Panc1 (cell line): ENCODE results near the gene ALDH9A1. TPM values are rescaled to one million over a fixed set of nuclear protein-coding genes. Genes with fewer than 3 reads are reported as not detected.

Source experiments
- ATAC-seq: fragments of 200-7000 bp; cut with Tn5 transposase; 2 replicates; pipeline ENCODE4 v1.9.1; 2020; ENCODE audit warnings: mild to moderate bottlenecking, moderate library complexity
- BruUV-seq: library from RNA; stranded (reverse); fragments of 400-500 nt; replicated peaks from 2 replicates; lab custom pipeline; 2021; lab: Mats Ljungman, UMichigan
- CTCF ChIA-PET: fragments of 300-600 bp; sonication (Branson Sonifier 250); formaldehyde crosslinking; loops from one replicate; lab custom pipeline; 2022; ENCODE audit warnings: antibody characterized with exemption; lab: Charles Lee
- POLR2A ChIA-PET: fragments of 300-600 bp; sonication (Branson Sonifier 250); formaldehyde crosslinking; loops from one replicate; lab custom pipeline; 2022; ENCODE audit warnings: antibody characterized with exemption; lab: Charles Lee
- DNase-seq: peaks from one replicate; pipeline ENCODE4 v3.0.0-alpha.2; 2010; ENCODE audit warnings: low read depth, low spot score
- H3K27ac ChIP-seq: 2 replicates; pipeline ENCODE4 v1.5.1; 2011; ENCODE audit warnings: mild to moderate bottlenecking, low read length, inconsistent platforms
- H3K27me3 ChIP-seq: fragments of 200-500 bp; sonication (Bioruptor generic); 2 replicates; pipeline ENCODE4 v1.6.0; 2014; ENCODE audit warnings: low read length, inconsistent platforms; ENCODE audit not compliant: control insufficient read depth, insufficient read depth
- H3K36me3 ChIP-seq: fragments of 200-500 bp; sonication (Bioruptor generic); 2 replicates; pipeline ENCODE4 v1.5.1; 2014; ENCODE audit warnings: inconsistent platforms, mild to moderate bottlenecking, low read length, moderate library complexity; ENCODE audit not compliant: control insufficient read depth, insufficient read depth
- H3K4me1 ChIP-seq: 2 replicates; pipeline ENCODE4 v1.5.1; 2011; ENCODE audit warnings: inconsistent platforms, mild to moderate bottlenecking, low read length, moderate library complexity; ENCODE audit not compliant: control insufficient read depth, insufficient read depth
- H3K4me3 ChIP-seq, 2 experiments: 2 replicates each; pipeline ENCODE4 v1.5.1; 2011 to 2012; ENCODE audit warnings: low read depth in 2 of 2, low read length in 2 of 2, mild to moderate bottlenecking in 2 of 2, inconsistent platforms in 1 of 2, moderate library complexity in 1 of 2
- H3K9me3 ChIP-seq: fragments of 200-500 bp; sonication (Bioruptor generic); 2 replicates; pipeline ENCODE4 v1.5.1; 2014; ENCODE audit warnings: low read depth, mild to moderate bottlenecking, inconsistent platforms, low read length, moderate library complexity; ENCODE audit not compliant: control insufficient read depth, insufficient read depth
- CTCF ChIP-seq: fragments of 450-650 bp; IDR thresholded peaks from 2 replicates; pipeline ENCODE4 v1.5.1; 2017; ENCODE audit warnings: mild to moderate bottlenecking
- POLR2AphosphoS5 ChIP-seq: IDR thresholded peaks from 2 replicates; pipeline ENCODE4 v1.6.1; 2012; ENCODE audit warnings: mild to moderate bottlenecking, low read depth, low read length, moderate library complexity
- REST ChIP-seq, 2 experiments: IDR thresholded peaks; 2 replicates each; pipeline ENCODE4 v1.6.1; 2011 to 2012; ENCODE audit warnings: low read depth in 2 of 2, control low read depth in 1 of 2, low read length in 1 of 2, mild to moderate bottlenecking in 1 of 2, moderate library complexity in 1 of 2; ENCODE audit not compliant: insufficient read depth in 1 of 2
- SIN3A ChIP-seq: IDR thresholded peaks from 2 replicates; pipeline ENCODE4 v1.6.1; 2012; ENCODE audit warnings: low read depth, mild to moderate bottlenecking, low read length, moderate library complexity, borderline replicate concordance; ENCODE audit not compliant: insufficient read depth
- TCF7L2 ChIP-seq: IDR thresholded peaks from 2 replicates; pipeline ENCODE4 v1.6.1; 2011; ENCODE audit warnings: mild to moderate bottlenecking, low read depth, low read length, inconsistent platforms
- in situ Hi-C: cut with HindIII; loops from 2 replicates; pipeline ENCODE4 v1.10.0; 2016; ENCODE audit warnings: low sequenced_read_pairs, low pct_unique_long_range_greater_than_20kb
- intact Hi-C: fragments of 100-400 bp; cut with micrococcal nuclease; formaldehyde crosslinking; loops from one replicate; pipeline ENCODE4 v1.10.0; 2022; ENCODE audit not compliant: unreplicated experiment
- total RNA-seq: library from RNA; stranded (reverse); gene quantifications from one replicate; pipeline ENCODE4 v1.2.1, GENCODE V29; 2021; ENCODE audit not compliant: unreplicated experiment

Gene ALDH9A1
- total RNA-seq, 1 experiment from 2014 or later, result 30.3 TPM

DNA sequence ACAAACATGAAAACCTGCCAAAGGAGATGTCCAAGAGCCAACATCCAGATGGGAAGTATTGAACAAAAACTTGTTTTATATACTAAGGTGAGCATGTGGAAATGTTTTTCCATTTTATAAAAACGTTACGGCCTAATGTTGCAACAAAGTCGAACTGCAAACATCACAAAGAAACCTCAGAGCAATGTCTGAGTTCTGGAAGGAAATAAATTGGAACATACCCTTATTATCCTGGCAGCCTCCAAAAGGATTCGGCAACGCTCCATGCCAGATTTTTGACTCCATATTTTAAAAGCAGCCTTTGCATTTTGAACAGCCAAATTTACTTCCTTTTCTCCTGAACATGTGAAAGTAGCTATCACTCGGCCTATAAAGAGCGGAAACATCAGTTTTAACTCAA is 3.3 kb downstream of the ALDH9A1 start:
- intact Hi-C loops, result no loop called here
- H3K4me1 ChIP-seq, result peaks cover 15% of the 10 kb centered on the region
- no TSS peak for BruUV-seq
- H3K9me3 ChIP-seq, result no peaks in the 10 kb centered on the region
- no peaks in the 10 kb centered on the region for H3K27me3 ChIP-seq
- no peak for DNase-seq
- ChIA-PET CTCF (interaction anchor here (0.7 kb wide), 2 partner anchors 7 to 82 kb away, joined by 5 to 6 read pairs; no protein-coding TSS in a partner anchor), POLR2A (no interaction called here)
- H3K4me3 ChIP-seq, result no peak overlapping the region
- in situ Hi-C loops, result no loop called here
- TF ChIP-seq SIN3A, result no peak
- no peak for TF ChIP-seq TCF7L2
- no peak for TF ChIP-seq POLR2AphosphoS5
- no peak for TF ChIP-seq REST (IDR thresholded peaks at IDR 0.05; ENCODE audit: insufficient read depth in 1 of 2, low read depth in 2 of 2, low read length in 1 of 2)
- no peak for TF ChIP-seq CTCF
- ATAC-seq, result no peak
- no peak overlapping the region for H3K27ac ChIP-seq
- H3K36me3 ChIP-seq, result no peaks in the 10 kb centered on the region; the same call in 1 of the 2 replicates

- no peaks in the 10 kb centered on the region for H3K27me3 ChIP-seq
- DNase-seq (no peak), ATAC-seq (no peak)
- H3K4me1 ChIP-seq, result no peaks in the 10 kb centered on the region
- ChIA-PET POLR2A (no interaction called here), CTCF (no interaction called here)
- H3K4me3 ChIP-seq, result no peak overlapping the region
- intact Hi-C loops, result no loop called here
- no TSS peak for BruUV-seq
- peaks cover 2% of the 10 kb centered on the region; the same call in 1 of the 2 replicates for H3K36me3 ChIP-seq
- in situ Hi-C loops, result no loop called here
- no peaks in the 10 kb centered on the region for H3K9me3 ChIP-seq
- no peak for TF ChIP-seq CTCF
- no peak for TF ChIP-seq REST (IDR thresholded peaks at IDR 0.05; ENCODE audit: insufficient read depth in 1 of 2, low read depth in 2 of 2, low read length in 1 of 2)
- TF ChIP-seq POLR2AphosphoS5, result no peak
- TF ChIP-seq SIN3A, result no peak
- no peak for TF ChIP-seq TCF7L2
- no peak overlapping the region for H3K27ac ChIP-seq
These were observed 10.3 kb downstream of the ALDH9A1 start for GRCh38 chr1:165688046-165688445.
